Choroid plexus epithelial cell (primary cell): ENCODE results near the gene CCDC138.

Experiments used
- DNase-seq: peaks from one replicate; pipeline ENCODE4 v3.0.0-alpha.2; 2010; ENCODE audit warnings: low read depth
- H3K4me3 ChIP-seq: 2 replicates; pipeline ENCODE4 v1.5.1; 2011; ENCODE audit warnings: low read depth, mild to moderate bottlenecking, control low read depth, low read length, moderate library complexity
- CTCF ChIP-seq: conservative IDR thresholded peaks from 2 replicates; pipeline ENCODE4 v1.5.1; 2011; ENCODE audit warnings: low read depth, mild to moderate bottlenecking, control low read depth, inconsistent platforms, low read length, moderate library complexity

The CCDC138 gene

GRCh38 chr2:108894766-108895165 is 108.2 kb downstream of the CCDC138 start:
- TF ChIP-seq CTCF: no peak
- no peak for DNase-seq
- H3K4me3 ChIP-seq: no peak overlapping the region

DNA sequence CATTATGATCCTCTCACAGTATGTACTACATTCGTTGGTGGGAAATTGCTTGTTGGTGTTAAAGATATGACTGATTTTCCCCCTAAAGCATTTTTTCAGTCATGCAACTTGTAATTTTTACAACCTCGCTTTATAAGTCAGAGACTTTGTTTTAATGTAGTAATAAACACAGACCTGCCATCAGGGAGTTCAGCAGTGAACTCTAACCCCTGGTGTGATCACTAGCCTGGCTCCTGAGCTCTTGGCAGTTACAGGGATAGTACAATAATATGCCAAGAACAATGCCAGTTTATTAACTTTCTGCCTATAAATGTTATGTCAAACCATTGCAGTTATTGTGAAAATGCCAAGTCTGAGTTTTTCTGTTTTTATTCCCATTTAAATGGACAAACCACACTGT is 108.6 kb downstream of the CCDC138 start:
- no peak overlapping the region for H3K4me3 ChIP-seq
- DNase-seq: no peak
- TF ChIP-seq CTCF: no peak

DNA sequence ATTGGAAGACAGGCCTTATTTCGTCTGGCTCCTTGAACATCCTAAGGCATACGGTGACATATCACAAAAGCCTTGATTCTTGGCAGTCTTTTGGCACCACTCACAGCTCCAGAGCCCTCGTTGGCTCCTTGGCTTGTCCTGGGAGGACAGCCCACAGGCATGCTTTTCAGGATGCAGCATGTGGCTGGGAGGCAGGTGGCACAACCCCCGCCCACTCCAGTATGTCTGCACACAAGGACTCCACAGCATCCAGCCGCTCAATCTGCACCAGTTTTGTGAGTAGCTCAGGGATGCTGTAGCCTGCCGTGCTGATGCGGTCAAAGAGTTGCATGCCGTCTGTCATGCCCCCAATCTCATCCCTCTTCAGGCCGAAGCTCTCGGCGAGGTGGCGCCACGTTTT is 110.2 kb downstream of the CCDC138 start:
- no peak for TF ChIP-seq CTCF
- DNase-seq: no peak
- H3K4me3 ChIP-seq: no peak overlapping the region

- H3K4me3 ChIP-seq: no peak overlapping the region
- no peak for DNase-seq
- TF ChIP-seq CTCF: no peak
These were observed 111.9 kb downstream of the CCDC138 start for GRCh38 chr2:108898315-108899082.

DNA sequence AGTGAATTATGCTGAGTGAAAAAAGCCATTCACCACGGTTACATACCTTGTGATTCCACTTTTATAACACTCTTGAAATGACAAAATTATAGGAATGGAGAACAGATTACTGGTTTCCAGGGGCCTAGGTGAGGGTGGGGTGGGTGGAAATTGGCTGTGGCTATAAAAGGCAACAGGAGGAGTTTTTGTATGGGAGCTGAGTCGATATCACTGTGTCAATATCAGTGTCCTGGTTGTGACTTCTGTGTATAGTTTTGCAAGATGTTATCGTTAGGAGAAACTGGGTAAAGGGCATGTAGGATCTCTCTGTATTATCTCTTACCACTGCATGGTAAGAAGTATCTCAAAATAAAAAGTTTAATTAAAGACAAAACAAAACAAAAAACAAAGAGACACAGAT is 118.1 kb downstream of the CCDC138 start:
- DNase-seq: no peak
- no peak for TF ChIP-seq CTCF

GRCh38 chr2:108905176-108905575 is 118.6 kb downstream of the CCDC138 start:
- no peak for TF ChIP-seq CTCF
- no peak overlapping the region for H3K4me3 ChIP-seq
- no peak for DNase-seq

More for the DNA sequence above, 118.1 kb downstream of the CCDC138 start:
- H3K4me3 ChIP-seq: no peak overlapping the region

DNA sequence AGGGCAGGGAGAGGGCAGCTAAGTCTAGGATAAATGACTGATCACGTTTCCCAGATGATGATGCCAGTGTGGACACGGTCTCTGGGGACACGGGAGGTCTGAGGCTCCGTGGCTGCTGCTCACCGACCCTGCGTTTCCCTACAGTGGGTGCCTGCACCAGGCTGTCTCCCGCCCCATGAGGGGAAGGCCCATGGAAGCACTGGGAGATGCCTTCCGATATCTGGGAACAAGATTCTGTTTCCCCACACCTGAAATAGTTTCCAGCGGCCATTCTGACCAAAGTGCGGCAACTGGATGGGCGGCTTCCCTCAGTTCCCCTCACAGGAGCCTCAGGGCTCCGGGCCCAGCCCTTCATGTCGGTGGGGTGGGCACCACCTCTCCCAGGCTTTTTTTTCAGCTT is 119.3 kb downstream of the CCDC138 start:
- no peak for DNase-seq
- no peak for TF ChIP-seq CTCF
- H3K4me3 ChIP-seq: no peak overlapping the region
